PC-9 (cell line): Measurements from ENCODE around the gene MYO19. TPM values are rescaled to one million over a fixed set of nuclear protein-coding genes. Genes with fewer than 3 reads are reported as not detected.

Experiments used
- BruUV-seq: library from RNA; stranded (reverse); fragments of 400-500 nt; replicated peaks from 2 replicates; lab custom pipeline; 2021; lab: Mats Ljungman, UMichigan
- CTCF ChIA-PET: fragments of 300-600 bp; sonication (Branson Sonifier 250); formaldehyde crosslinking; loops from one replicate; lab custom pipeline; 2022; ENCODE audit warnings: antibody characterized with exemption; lab: Charles Lee
- POLR2A ChIA-PET: fragments of 300-600 bp; sonication (Branson Sonifier 250); formaldehyde crosslinking; loops from one replicate; lab custom pipeline; 2022; ENCODE audit warnings: antibody characterized with exemption; ENCODE audit not compliant: unreplicated experiment; lab: Charles Lee
- DNase-seq, 2 experiments: peaks; one replicate each; pipeline versions ENCODE4 v3.0.0 to v3.0.0-alpha.2; 2015 to 2022; ENCODE audit warnings: mixed read lengths in 1 of 2
- H2AFZ ChIP-seq: fragments of 200-600 bp; sonication (generic); 2 replicates; pipeline ENCODE4 v1.8.1; 2017; ENCODE audit warnings: antibody characterized with exemption
- H3F3A ChIP-seq: fragments of 200-600 bp; sonication (generic); 2 replicates; pipeline ENCODE4 v1.8.1; 2017; ENCODE audit warnings: antibody characterized with exemption, mild to moderate bottlenecking, low read depth; ENCODE audit not compliant: insufficient read depth
- H3K27ac ChIP-seq: fragments of 200-600 bp; sonication (generic); 2 replicates; pipeline ENCODE4 v1.6.1; 2016; ENCODE audit warnings: mixed run types
- H3K27me3 ChIP-seq: fragments of 200-600 bp; sonication (generic); 2 replicates; pipeline ENCODE4 v1.6.1; 2016; ENCODE audit warnings: low read depth, mixed run types; ENCODE audit not compliant: insufficient read depth
- H3K36me3 ChIP-seq: fragments of 200-600 bp; sonication (generic); 2 replicates; pipeline ENCODE4 v1.6.1; 2016; ENCODE audit warnings: low read depth, mixed run types
- H3K4me1 ChIP-seq: fragments of 200-600 bp; sonication (generic); replicated peaks from 2 replicates; pipeline ENCODE4 v1.6.1; 2016; ENCODE audit warnings: mixed run types; ENCODE audit not compliant: insufficient read depth
- H3K4me2 ChIP-seq: fragments of 200-600 bp; sonication (generic); 2 replicates; pipeline ENCODE4 v1.6.1; 2017; ENCODE audit warnings: mixed run types
- H3K4me3 ChIP-seq: fragments of 200-600 bp; sonication (generic); 2 replicates; pipeline ENCODE4 v1.6.1; 2016; ENCODE audit warnings: mixed run types
- H3K79me2 ChIP-seq: fragments of 200-600 bp; sonication (generic); 2 replicates; pipeline ENCODE4 v1.6.1; 2017; ENCODE audit warnings: low read depth, mixed run types
- H3K9me2 ChIP-seq: fragments of 200-600 bp; sonication (generic); 2 replicates; pipeline ENCODE4 v1.8.1; 2017; ENCODE audit warnings: mild to moderate bottlenecking; ENCODE audit not compliant: insufficient read depth
- H3K9me3 ChIP-seq: fragments of 200-600 bp; sonication (generic); 2 replicates; pipeline ENCODE4 v1.8.1; 2016; ENCODE audit warnings: low read depth; ENCODE audit not compliant: insufficient read depth
- H4K20me1 ChIP-seq: fragments of 200-600 bp; sonication (generic); 2 replicates; pipeline ENCODE4 v1.8.1; 2017; ENCODE audit not compliant: insufficient read depth
- EZH2 ChIP-seq: fragments of 200-600 bp; sonication (generic); IDR thresholded peaks from 2 replicates; pipeline ENCODE4 v1.8.0; 2017; ENCODE audit warnings: antibody characterized with exemption, low read depth
- intact Hi-C: fragments of 100-400 bp; cut with micrococcal nuclease; formaldehyde crosslinking; loops from one replicate; pipeline ENCODE4 v1.10.0; 2022; ENCODE audit not compliant: unreplicated experiment
- total RNA-seq: library from RNA; stranded (reverse); gene quantifications from 2 replicates; pipeline ENCODE4 v1.2.3, GENCODE V29; 2021
- TF ChIP-seq, protein P1 (sequence below): fragments of 200-600 bp; sonication (generic); conservative IDR thresholded peaks from 2 replicates; pipeline ENCODE4 v1.6.1; 2017; ENCODE audit warnings: mixed run types, antibody characterized with exemption, mild to moderate bottlenecking, moderate library complexity

The MYO19 gene
- total RNA-seq, 1 experiment from 2014 or later: 110 TPM

DNA sequence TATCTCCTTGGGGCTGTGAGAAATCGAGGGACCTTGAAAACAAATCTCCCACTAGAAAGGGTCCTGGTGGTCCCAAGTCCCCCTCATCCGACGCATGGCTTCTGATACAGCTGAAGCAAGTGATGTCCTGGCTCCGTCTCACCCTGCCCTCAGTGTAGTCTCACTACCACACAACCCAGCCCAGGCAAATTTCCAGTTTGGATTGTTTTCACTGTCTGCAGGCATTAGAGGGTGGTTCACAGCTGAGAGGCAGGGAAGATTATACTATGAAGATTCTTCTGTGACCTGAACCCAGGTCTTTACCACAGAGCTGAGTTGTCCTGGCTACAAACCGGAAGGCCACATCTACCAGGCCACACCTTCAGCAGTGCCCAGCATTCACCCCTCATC, 30.5 kb downstream of the MYO19 start:
- H4K20me1 ChIP-seq: no peaks in the 10 kb centered on the region
- BruUV-seq: no TSS peak
- no peaks in the 10 kb centered on the region for H3K27me3 ChIP-seq
- no peak overlapping the region for H3K4me3 ChIP-seq
- no peaks in the 10 kb centered on the region for H3K9me3 ChIP-seq
- TF ChIP-seq, protein P1, sequence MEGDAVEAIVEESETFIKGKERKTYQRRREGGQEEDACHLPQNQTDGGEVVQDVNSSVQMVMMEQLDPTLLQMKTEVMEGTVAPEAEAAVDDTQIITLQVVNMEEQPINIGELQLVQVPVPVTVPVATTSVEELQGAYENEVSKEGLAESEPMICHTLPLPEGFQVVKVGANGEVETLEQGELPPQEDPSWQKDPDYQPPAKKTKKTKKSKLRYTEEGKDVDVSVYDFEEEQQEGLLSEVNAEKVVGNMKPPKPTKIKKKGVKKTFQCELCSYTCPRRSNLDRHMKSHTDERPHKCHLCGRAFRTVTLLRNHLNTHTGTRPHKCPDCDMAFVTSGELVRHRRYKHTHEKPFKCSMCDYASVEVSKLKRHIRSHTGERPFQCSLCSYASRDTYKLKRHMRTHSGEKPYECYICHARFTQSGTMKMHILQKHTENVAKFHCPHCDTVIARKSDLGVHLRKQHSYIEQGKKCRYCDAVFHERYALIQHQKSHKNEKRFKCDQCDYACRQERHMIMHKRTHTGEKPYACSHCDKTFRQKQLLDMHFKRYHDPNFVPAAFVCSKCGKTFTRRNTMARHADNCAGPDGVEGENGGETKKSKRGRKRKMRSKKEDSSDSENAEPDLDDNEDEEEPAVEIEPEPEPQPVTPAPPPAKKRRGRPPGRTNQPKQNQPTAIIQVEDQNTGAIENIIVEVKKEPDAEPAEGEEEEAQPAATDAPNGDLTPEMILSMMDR: no peak
- TF ChIP-seq EZH2: no peak
- no peak for DNase-seq
- intact Hi-C loops: no loop called here
- H3K4me2 ChIP-seq: no peak overlapping the region
- H3K9me2 ChIP-seq: no peaks in the 10 kb centered on the region
- POLR2A ChIA-PET: no interaction called here
- no peaks in the 10 kb centered on the region for H3K79me2 ChIP-seq
- CTCF ChIA-PET: no interaction called here
- H3F3A ChIP-seq: no peaks in the 10 kb centered on the region
- H2AFZ ChIP-seq: no peak overlapping the region
- peaks cover 9% of the 10 kb centered on the region; the same call in 1 of the 2 replicates for H3K36me3 ChIP-seq
- H3K27ac ChIP-seq: no peak overlapping the region
- H3K4me1 ChIP-seq: no peaks in the 10 kb centered on the region

DNA sequence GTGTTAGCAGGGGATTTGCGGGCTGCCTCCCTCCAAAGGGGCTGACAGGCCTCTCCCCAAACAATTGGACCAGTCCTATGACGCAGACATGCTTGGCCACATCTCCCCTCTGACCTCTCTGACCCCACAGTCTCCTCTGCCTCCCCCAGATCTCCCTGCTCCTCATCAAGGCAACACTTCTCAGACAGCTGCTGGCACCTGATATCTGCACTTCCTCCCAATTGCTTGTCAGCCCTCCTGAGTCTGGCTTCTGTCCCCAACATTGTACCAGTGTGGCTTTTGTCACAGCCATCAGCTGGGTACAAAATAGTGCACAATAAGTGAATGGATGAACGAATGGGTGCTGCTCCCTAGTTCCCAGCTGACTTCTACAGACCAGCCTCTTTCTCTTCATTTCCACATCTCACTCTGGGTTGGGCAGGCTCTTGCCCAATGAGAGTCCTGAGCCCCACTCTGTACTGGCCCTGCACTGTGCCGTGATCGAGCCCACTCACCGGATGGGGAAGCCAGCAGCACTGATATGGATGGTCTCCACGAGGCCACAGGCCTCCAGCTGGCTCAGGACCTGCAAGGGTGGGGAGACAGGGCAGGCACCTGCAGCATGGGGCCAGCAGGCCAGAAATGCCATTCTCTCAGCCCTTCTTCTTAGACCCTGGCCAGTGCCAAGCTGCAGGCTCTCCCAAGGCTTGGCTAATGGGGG, 31.1 kb downstream of the MYO19 start:
- no peak overlapping the region for H3K27ac ChIP-seq
- H3K79me2 ChIP-seq: no peaks in the 10 kb centered on the region
- peaks cover 9% of the 10 kb centered on the region; the same call in 1 of the 2 replicates for H3K36me3 ChIP-seq
- no peaks in the 10 kb centered on the region for H3K9me2 ChIP-seq
- no peaks in the 10 kb centered on the region for H4K20me1 ChIP-seq
- H3K9me3 ChIP-seq: no peaks in the 10 kb centered on the region
- DNase-seq: no peak
- H2AFZ ChIP-seq: no peak overlapping the region
- H3F3A ChIP-seq: no peaks in the 10 kb centered on the region
- H3K4me3 ChIP-seq: no peak overlapping the region
- ChIA-PET CTCF (no interaction called here), POLR2A (no interaction called here)
- H3K4me2 ChIP-seq: no peak overlapping the region
- no peaks in the 10 kb centered on the region for H3K4me1 ChIP-seq
- BruUV-seq: no TSS peak
- intact Hi-C loops: no loop called here
- H3K27me3 ChIP-seq: no peaks in the 10 kb centered on the region
- TF ChIP-seq, protein P1: no peak
- no peak for TF ChIP-seq EZH2

DNA sequence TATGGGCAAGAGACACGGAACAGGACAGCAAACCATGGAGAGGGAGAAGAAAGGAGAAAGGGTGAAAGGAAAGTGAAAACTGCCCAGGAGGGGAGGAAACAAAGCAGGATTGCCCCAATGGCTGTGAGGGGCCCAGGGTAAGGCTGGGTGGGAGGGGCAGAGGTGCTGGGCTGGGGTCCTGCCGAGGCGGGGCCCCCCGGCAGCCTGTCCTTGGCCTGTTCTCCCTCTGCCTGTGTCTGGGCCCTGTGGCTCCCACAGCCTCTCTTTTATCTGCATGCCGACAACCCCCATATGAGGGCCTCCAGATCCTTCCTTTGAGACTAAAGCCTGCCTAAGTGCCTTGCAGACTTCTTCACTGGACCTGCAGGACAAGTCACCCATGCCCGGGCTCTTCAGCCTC, 32.7 kb downstream of the MYO19 start:
- peaks cover 4% of the 10 kb centered on the region; the same call in 1 of the 2 replicates for H3F3A ChIP-seq
- H4K20me1 ChIP-seq: no peaks in the 10 kb centered on the region; the same call in 1 of the 2 replicates
- H3K79me2 ChIP-seq: no peaks in the 10 kb centered on the region
- no peak for DNase-seq
- TF ChIP-seq, protein P1: no peak
- TF ChIP-seq EZH2: no peak
- H3K4me1 ChIP-seq: no peaks in the 10 kb centered on the region
- no peak overlapping the region for H3K4me3 ChIP-seq
- intact Hi-C loops: no loop called here
- H3K9me2 ChIP-seq: no peaks in the 10 kb centered on the region
- H3K9me3 ChIP-seq: no peaks in the 10 kb centered on the region
- ChIA-PET CTCF (no interaction called here), POLR2A (no interaction called here)
- H3K27me3 ChIP-seq: no peaks in the 10 kb centered on the region
- H2AFZ ChIP-seq: no peak overlapping the region
- peaks cover 4% of the 10 kb centered on the region; the same call in 1 of the 2 replicates for H3K36me3 ChIP-seq
- no peak overlapping the region for H3K27ac ChIP-seq
- no TSS peak for BruUV-seq
- H3K4me2 ChIP-seq: no peak overlapping the region
